ENCODE measurements around the gene MED19.

MED19 gene

DNA sequence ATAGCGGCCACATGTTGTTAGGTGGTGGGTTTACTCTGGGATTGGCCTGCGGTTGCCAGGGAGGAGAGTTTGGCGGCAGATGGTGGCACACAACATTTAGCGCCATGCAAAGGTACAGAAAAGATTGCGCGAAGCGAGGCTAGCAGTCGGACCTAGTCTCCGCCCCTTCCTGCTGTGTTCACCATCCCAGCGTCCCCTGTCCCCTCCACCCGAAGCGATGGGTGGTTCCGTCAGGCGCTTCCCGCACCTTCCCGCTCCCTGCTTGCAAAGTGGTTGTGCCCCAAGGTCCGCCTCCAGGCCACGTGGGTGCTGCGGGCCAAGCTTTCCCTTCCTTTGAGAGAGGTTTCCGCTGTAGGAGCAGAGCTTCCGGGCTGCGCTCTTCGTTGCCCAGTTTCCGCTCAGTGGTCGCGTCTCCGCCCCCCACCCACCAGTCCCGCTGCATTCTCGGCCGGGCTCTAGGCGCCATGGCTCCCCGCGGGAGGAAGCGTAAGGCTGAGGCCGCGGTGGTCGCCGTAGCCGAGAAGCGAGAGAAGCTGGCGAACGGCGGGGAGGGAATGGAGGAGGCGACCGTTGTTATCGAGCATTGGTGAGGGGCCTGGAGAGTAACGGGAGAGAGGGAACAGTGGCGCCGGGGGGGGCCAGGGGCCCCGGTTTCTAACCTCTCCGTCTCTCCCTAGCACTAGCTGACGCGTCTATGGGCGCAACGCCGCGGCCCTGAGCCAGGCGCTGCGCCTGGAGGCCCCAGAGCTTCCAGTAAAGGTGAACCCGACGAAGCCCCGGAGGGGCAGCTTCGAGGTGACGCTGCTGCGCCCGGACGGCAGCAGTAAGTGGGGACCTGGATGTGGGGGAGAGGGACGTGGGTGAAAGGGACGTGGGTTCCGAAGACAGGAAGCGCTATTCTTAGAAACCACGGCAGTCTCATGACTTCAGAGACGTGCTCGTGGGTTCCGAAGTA, 29.4 kb upstream of the MED19 start, which contains the start of gene SELENOH:
Gene SELENOH, plus strand, starts transcription at position 360 of the 955 bp plus-strand sequence. Its CDS starts 105 bp downstream, at position 465.
- H3K9me3 ChIP-seq (ENCODE audit: severe bottlenecking), result no peaks in the 10 kb centered on the region
- H3K27ac ChIP-seq (ENCODE audit: poor library complexity, severe bottlenecking), result peak within 1 kb of the TSS; percentile 73
- peak; percentile 95 for ATAC-seq (ENCODE audit: low read depth)
- H3K36me3 ChIP-seq (ENCODE audit: low read depth), result peaks cover 54% of the 10 kb centered on the region
- peak; percentile 96 for DNase-seq (ENCODE audit: low spot score)
- TF ChIP-seq, protein P1, sequence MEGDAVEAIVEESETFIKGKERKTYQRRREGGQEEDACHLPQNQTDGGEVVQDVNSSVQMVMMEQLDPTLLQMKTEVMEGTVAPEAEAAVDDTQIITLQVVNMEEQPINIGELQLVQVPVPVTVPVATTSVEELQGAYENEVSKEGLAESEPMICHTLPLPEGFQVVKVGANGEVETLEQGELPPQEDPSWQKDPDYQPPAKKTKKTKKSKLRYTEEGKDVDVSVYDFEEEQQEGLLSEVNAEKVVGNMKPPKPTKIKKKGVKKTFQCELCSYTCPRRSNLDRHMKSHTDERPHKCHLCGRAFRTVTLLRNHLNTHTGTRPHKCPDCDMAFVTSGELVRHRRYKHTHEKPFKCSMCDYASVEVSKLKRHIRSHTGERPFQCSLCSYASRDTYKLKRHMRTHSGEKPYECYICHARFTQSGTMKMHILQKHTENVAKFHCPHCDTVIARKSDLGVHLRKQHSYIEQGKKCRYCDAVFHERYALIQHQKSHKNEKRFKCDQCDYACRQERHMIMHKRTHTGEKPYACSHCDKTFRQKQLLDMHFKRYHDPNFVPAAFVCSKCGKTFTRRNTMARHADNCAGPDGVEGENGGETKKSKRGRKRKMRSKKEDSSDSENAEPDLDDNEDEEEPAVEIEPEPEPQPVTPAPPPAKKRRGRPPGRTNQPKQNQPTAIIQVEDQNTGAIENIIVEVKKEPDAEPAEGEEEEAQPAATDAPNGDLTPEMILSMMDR (IDR thresholded peaks at IDR 0.05; ENCODE audit: poor library complexity, severe bottlenecking), result no peak
- peak within 1 kb of the TSS; percentile 79 for H3K4me3 ChIP-seq (ENCODE audit: severe bottlenecking)
- peaks cover 5% of the 10 kb centered on the region for H3K4me1 ChIP-seq (ENCODE audit: insufficient read depth, poor library complexity, severe bottlenecking)
- no peaks in the 10 kb centered on the region for H3K27me3 ChIP-seq (ENCODE audit: insufficient read depth, poor library complexity, severe bottlenecking)

DNA sequence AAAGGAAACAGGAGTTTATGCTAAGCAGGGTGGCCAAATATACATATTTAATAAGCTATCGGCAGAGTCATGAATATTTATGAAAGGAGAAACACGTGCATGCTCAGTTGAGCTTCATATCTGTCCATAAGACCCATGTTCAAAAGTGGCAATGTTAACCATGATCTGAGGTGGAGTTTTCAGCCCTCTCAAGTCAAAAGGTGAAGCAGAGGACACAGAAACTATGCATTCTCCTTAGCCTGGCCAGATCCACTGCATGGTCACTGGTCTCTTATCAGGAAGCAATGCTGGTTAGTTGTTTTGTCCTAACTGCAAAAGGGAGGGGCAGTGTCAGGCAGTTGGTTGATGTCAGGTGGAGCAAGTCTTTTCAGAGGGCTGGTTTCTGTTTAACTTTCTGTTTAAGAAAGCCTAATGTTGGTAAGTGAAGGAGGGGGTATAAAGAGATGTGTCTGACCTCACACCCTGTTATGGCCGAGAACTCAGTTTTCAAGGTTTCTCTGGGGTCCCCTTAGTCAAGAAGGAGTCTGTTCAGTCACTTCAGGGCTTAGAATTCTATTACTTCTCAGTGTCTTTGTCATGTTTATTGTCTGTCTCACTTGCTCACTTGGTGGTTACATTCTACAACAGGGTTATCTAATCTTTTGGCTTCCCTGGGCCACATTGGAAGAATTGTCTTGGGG, 23.7 kb upstream of the MED19 start:
- Histone ChIP-seq H3K36me3 (ENCODE audit: low read depth) (peaks cover 44% of the 10 kb centered on the region), H3K9me3 (ENCODE audit: severe bottlenecking) (no peaks in the 10 kb centered on the region), H3K27ac (ENCODE audit: poor library complexity, severe bottlenecking) (no peak overlapping the region), H3K4me1 (ENCODE audit: insufficient read depth, poor library complexity, severe bottlenecking) (peaks cover 21% of the 10 kb centered on the region), H3K4me3 (ENCODE audit: severe bottlenecking) (no peak overlapping the region), H3K27me3 (ENCODE audit: insufficient read depth, poor library complexity, severe bottlenecking) (no peaks in the 10 kb centered on the region)
- no peak for DNase-seq (ENCODE audit: low spot score)
- ATAC-seq (ENCODE audit: low read depth), result no peak
- TF ChIP-seq, protein P1 (IDR thresholded peaks at IDR 0.05; ENCODE audit: poor library complexity, severe bottlenecking), result no peak

DNA sequence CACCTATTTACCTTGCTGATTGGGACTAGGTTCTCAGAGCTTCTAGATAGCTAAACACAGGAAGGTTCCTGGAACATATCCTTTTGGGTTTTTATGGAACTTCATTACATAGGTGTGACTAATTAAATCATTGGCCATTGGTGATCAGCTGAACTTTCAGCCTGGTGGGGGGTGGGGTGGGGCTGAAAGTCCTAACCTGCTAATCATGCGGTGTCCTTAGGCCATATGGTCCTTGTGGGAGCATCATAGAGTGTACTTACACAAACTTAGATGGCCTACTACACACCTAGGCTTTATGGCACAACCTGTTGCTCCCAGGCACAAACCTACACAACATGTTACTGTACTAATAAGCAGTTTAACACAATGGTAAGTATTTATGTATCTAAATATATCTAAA, 20.6 kb upstream of the MED19 start:
- H3K36me3 ChIP-seq (ENCODE audit: low read depth), result peaks cover 24% of the 10 kb centered on the region
- ATAC-seq (ENCODE audit: low read depth) (no peak), DNase-seq (ENCODE audit: low spot score) (no peak)
- H3K9me3 ChIP-seq (ENCODE audit: severe bottlenecking), result no peaks in the 10 kb centered on the region
- TF ChIP-seq, protein P1 (IDR thresholded peaks at IDR 0.05; ENCODE audit: poor library complexity, severe bottlenecking), result no peak
- peak overlapping the region; percentile 53 for H3K27ac ChIP-seq (ENCODE audit: poor library complexity, severe bottlenecking)
- peaks cover 21% of the 10 kb centered on the region for H3K4me1 ChIP-seq (ENCODE audit: insufficient read depth, poor library complexity, severe bottlenecking)
- no peak overlapping the region for H3K4me3 ChIP-seq (ENCODE audit: severe bottlenecking)
- no peaks in the 10 kb centered on the region for H3K27me3 ChIP-seq (ENCODE audit: insufficient read depth, poor library complexity, severe bottlenecking)

DNA sequence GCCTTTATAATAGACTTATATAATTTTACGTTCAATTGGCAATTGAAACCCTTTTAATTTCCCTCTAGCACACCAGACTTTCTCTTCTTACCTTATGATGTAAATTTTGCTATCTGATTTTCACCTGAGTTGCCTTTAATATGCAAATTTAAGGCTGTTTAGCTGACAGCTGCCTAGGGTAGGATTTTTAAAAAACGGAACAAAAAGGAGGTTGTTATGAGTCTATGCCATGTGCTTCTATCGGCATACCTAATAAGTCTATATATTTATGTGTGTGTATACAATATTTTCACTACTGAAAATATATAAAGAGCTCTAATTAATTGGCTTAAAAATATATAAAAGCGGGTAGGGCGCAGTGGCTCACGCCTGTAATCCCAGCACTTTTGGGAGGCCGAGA, 17.5 kb upstream of the MED19 start:
- Histone ChIP-seq H3K4me1 (ENCODE audit: insufficient read depth, poor library complexity, severe bottlenecking) (peaks cover 27% of the 10 kb centered on the region), H3K9me3 (ENCODE audit: severe bottlenecking) (no peaks in the 10 kb centered on the region), H3K36me3 (ENCODE audit: low read depth) (peaks cover 16% of the 10 kb centered on the region), H3K4me3 (ENCODE audit: severe bottlenecking) (no peak overlapping the region), H3K27me3 (ENCODE audit: insufficient read depth, poor library complexity, severe bottlenecking) (no peaks in the 10 kb centered on the region), H3K27ac (ENCODE audit: poor library complexity, severe bottlenecking) (no peak overlapping the region)
- TF ChIP-seq, protein P1 (IDR thresholded peaks at IDR 0.05; ENCODE audit: poor library complexity, severe bottlenecking), result no peak
- DNase-seq (ENCODE audit: low spot score), result no peak
- no peak for ATAC-seq (ENCODE audit: low read depth)

Measured in RWPE2 (cell line).